Measurements from ENCODE around the gene SSPN. TPM values are rescaled to one million over a fixed set of nuclear protein-coding genes. Genes with fewer than 3 reads are reported as not detected.
"Not testable (repeated sequence)": the region's sequence is repeated elsewhere in the genome, so short reads cannot be mapped to it uniquely, and the experiment has no call there.

Gene SSPN
- total RNA-seq, 3 donors from 2014 or later: 17.7 to 22.1 (median 19.7) TPM

DNA sequence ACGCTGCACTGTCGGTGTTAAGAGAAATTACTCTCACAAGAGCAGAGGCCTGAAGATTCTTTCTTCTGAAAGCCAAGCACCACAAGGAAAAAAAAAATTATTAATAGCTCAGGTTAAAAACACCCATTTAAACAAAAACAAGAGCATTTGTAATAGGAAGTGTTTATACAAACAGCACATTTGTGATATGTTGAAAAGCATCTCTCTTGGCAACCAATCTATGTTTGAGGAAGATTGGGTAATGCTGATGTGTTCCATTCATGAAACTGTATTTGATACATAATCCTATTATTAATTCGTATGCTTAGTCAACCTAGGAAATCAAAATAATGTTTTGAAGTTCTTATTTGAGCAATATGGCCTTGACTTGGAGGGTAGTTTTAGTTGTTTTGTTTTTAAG is 36.5 kb downstream of the SSPN start:
- intact Hi-C loops (cut with DNase I; ENCODE audit: low total_unique reads): no loop called here

DNA sequence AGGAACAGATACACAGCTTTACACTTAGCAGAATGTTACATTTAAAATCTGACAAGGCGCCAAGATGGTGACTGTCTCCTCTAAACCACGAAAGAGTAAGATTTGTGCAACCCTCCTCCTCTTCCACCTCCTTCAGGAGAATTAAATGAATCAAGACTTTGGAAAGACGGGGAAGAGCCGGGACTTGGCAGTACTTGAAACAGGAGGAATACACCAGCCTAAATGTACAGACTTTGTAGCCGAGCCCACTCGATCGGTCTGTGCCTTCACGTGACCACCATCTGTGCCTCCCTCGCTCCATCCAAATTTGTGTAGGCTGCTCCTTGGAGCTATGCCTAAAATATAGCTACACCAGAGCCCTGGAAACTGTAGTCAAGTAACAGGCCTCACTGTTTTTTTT is 38.3 kb downstream of the SSPN start:
- no peak overlapping the region for H3K4me3 ChIP-seq
- intact Hi-C loops (cut with DNase I; ENCODE audit: low total_unique reads): no loop called here
- H3K36me3 ChIP-seq: no peaks in the 10 kb centered on the region
- H3K27me3 ChIP-seq: no peaks in the 10 kb centered on the region
- no peak for DNase-seq (ENCODE audit: low spot score in 2 of 2)
- TF ChIP-seq, protein P1, sequence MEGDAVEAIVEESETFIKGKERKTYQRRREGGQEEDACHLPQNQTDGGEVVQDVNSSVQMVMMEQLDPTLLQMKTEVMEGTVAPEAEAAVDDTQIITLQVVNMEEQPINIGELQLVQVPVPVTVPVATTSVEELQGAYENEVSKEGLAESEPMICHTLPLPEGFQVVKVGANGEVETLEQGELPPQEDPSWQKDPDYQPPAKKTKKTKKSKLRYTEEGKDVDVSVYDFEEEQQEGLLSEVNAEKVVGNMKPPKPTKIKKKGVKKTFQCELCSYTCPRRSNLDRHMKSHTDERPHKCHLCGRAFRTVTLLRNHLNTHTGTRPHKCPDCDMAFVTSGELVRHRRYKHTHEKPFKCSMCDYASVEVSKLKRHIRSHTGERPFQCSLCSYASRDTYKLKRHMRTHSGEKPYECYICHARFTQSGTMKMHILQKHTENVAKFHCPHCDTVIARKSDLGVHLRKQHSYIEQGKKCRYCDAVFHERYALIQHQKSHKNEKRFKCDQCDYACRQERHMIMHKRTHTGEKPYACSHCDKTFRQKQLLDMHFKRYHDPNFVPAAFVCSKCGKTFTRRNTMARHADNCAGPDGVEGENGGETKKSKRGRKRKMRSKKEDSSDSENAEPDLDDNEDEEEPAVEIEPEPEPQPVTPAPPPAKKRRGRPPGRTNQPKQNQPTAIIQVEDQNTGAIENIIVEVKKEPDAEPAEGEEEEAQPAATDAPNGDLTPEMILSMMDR (IDR thresholded peaks at IDR 0.05): no peak
- no peak for TF ChIP-seq POLR2AphosphoS5 (IDR thresholded peaks at IDR 0.05)
- no peak for TF ChIP-seq POLR2A (IDR thresholded peaks at IDR 0.05)
- no peaks in the 10 kb centered on the region for H3K9me3 ChIP-seq
- H3K4me1 ChIP-seq: peaks cover 0 to 12% of the 10 kb centered on the region in 2 donors
- H3K27ac ChIP-seq: peak overlapping the region; percentile 38 to 51

More for the DNA sequence above, 36.5 kb downstream of the SSPN start:
- TF ChIP-seq POLR2AphosphoS5 (IDR thresholded peaks at IDR 0.05): no peak
- TF ChIP-seq, protein P1 (IDR thresholded peaks at IDR 0.05): no peak
- TF ChIP-seq POLR2A (IDR thresholded peaks at IDR 0.05): no peak
- no peak for DNase-seq (ENCODE audit: low spot score in 2 of 2)
- no peaks in the 10 kb centered on the region for H3K27me3 ChIP-seq
- H3K27ac ChIP-seq: peak overlapping the region; percentile 37 to 40
- H3K4me1 ChIP-seq: peaks cover 0 to 5% of the 10 kb centered on the region in 2 donors
- no peak overlapping the region for H3K4me3 ChIP-seq
- no peaks in the 10 kb centered on the region for H3K9me3 ChIP-seq
- H3K36me3 ChIP-seq: no peaks in the 10 kb centered on the region

DNA sequence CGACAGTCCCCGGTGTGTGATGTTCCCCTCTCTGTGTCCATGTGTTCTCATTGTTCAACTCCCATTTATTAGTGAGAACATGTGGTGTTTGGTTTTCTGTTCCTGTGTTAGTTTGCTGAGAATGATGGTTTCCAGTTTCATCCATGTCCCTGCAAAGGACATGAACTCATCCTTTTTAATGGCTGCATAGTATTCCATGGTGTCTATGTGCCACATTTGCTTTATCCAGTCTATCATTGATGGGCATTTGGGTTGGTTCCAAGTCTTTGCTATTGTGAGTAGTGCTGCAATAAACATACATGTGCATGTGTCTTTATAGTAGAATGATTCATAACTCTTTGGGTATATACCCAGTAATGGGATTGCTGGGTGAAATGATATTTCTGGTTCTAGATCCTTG is 40.1 kb downstream of the SSPN start:
- H3K36me3 ChIP-seq; DNase-seq (ENCODE audit: low spot score in 2 of 2); intact Hi-C loops (cut with DNase I; ENCODE audit: low total_unique reads); H3K27me3 ChIP-seq; H3K9me3 ChIP-seq; H3K27ac ChIP-seq; H3K4me3 ChIP-seq: not testable (repeated sequence)
- peaks cover 0 to 14% of the 10 kb centered on the region in 2 donors for H3K4me1 ChIP-seq

DNA sequence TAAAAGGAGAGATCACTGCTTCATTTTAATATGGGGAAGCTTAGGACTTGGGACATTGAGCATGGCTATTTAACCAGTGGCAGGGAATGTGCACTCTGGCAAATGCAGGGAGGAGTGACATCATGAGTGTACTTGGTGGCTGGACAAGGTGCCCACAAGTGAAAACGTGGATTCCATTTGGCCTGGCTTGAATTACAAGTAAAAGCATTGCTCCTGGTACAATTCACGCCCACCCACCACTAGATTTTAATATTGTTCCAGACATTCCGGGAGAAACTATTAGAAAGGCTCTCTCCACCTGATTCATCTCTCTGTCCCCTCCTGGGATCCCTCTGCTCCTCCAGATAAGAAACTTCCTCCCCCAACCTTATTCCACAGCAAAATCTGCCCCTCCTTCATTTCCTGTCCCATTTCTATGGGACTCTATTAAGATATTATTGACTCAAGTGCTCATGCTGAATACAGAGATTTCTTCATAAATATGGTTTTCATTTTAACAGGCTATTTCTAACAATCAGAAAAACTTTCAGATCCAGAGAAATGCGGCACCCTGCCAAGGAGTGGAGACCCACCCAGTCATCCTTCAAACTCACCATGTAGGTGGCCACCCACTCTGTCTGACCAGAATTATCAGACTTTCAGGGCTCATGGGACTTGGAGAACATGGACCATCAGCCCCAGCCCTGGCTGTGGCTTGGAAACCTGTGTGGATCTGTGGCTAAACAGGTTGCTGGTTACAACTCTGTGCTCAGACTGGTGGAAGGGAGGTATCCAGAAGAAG is 43.2 kb downstream of the SSPN start:
- peak in 1 of 2 donors; percentile 43 for DNase-seq (ENCODE audit: low spot score in 2 of 2)

DNA sequence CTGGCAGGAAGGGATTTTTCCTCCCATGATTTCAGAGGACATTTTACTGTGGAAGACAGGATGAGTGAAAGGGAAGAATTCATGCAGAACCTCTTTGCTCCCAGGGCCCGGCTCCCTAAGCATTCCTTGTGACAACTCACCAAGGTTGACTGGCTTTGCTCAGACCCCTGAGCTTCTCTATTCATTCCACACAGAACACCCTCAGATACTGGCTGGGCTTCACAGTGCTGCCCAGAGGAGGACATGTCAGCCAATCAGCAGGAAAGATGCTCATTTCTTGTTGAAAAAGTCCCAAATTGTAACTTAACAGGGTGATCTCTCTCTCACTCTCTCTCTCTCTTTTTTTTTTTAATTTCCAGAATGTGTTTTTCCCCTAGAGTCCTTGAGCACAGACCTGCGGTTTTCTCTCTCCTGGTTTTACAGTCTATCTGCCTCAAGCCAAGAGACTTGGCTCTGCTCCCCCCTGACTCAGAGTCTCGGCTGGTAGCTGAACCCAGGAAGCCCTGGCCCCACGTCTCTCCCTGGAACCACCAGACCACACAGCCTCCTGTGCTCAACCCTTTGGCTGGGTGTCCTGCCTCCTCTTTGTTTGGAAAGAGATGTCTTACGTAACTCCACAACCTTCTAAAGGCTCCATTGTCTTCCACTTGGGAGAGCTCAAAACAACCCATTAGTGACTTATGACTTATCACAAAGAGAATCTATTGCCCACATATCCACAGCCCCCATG is 43.9 kb downstream of the SSPN start:
- Histone ChIP-seq H3K27me3 (no peaks in the 10 kb centered on the region), H3K27ac (peak overlapping the region; percentile 83 to 90), H3K4me3 (peak overlapping the region in 1 of 3 donors; percentile 6), H3K4me1 (peaks cover 0 to 9% of the 10 kb centered on the region in 2 donors), H3K9me3 (no peaks in the 10 kb centered on the region), H3K36me3 (no peaks in the 10 kb centered on the region)
- DNase-seq (ENCODE audit: low spot score in 2 of 2): peak; percentile 64 to 95
- intact Hi-C loops (cut with DNase I; ENCODE audit: low total_unique reads): no loop called here
- TF ChIP-seq, protein P1 (IDR thresholded peaks at IDR 0.05): no peak
- peak; percentile 60 to 69 (median 69) for TF ChIP-seq POLR2AphosphoS5 (IDR thresholded peaks at IDR 0.05)

More for the DNA sequence above, 43.2 kb downstream of the SSPN start:
- Histone ChIP-seq H3K27ac (peak overlapping the region; percentile 83 to 90), H3K36me3 (no peaks in the 10 kb centered on the region), H3K4me3 (no peak overlapping the region), H3K4me1 (peaks cover 0 to 9% of the 10 kb centered on the region in 2 donors), H3K27me3 (no peaks in the 10 kb centered on the region), H3K9me3 (no peaks in the 10 kb centered on the region)
- TF ChIP-seq POLR2A (IDR thresholded peaks at IDR 0.05) (no peak), POLR2AphosphoS5 (IDR thresholded peaks at IDR 0.05) (peak in 1 of 3 donors; percentile 44)
- intact Hi-C loops (cut with DNase I; ENCODE audit: low total_unique reads): no loop called here
